AG09309 (cell line): ENCODE measurements around the gene PPP2R5D.

Experiments
- DNase-seq: peaks from one replicate; pipeline ENCODE4 v3.0.0-alpha.2; 2010; ENCODE audit warnings: low read depth
- H3K4me3 ChIP-seq: 2 replicates; pipeline ENCODE4 v1.5.1; 2011; ENCODE audit warnings: mild to moderate bottlenecking, low read depth, low read length, moderate library complexity; ENCODE audit not compliant: control insufficient read depth
- TF ChIP-seq, protein P1 (sequence below): IDR thresholded peaks from 2 replicates; pipeline ENCODE4 v1.5.1; 2011; ENCODE audit warnings: mild to moderate bottlenecking, low read depth, low read length, inconsistent platforms; ENCODE audit not compliant: insufficient read depth, control insufficient read depth; ENCODE audit errors: missing control alignments

Gene PPP2R5D

DNA sequence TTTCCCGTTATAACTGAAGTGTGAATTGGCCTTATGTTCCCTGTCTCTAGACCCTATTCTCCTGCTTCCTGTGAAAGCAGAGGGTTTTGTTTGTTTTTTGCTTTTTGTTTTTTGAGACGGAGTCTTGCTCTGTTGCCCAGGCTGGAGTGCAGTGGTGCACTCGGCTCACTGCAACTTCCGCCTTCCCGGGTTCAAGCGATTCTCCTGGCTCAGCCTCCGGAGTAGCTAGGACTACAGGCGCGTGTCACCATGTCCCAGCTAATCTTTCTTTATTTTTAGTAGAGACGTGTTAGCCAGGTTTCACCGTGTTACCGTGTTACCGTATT is 24.5 kb upstream of the PPP2R5D start:
- TF ChIP-seq, protein P1, sequence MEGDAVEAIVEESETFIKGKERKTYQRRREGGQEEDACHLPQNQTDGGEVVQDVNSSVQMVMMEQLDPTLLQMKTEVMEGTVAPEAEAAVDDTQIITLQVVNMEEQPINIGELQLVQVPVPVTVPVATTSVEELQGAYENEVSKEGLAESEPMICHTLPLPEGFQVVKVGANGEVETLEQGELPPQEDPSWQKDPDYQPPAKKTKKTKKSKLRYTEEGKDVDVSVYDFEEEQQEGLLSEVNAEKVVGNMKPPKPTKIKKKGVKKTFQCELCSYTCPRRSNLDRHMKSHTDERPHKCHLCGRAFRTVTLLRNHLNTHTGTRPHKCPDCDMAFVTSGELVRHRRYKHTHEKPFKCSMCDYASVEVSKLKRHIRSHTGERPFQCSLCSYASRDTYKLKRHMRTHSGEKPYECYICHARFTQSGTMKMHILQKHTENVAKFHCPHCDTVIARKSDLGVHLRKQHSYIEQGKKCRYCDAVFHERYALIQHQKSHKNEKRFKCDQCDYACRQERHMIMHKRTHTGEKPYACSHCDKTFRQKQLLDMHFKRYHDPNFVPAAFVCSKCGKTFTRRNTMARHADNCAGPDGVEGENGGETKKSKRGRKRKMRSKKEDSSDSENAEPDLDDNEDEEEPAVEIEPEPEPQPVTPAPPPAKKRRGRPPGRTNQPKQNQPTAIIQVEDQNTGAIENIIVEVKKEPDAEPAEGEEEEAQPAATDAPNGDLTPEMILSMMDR: no peak
- DNase-seq: no peak
- peak overlapping the region; percentile 41 for H3K4me3 ChIP-seq

DNA sequence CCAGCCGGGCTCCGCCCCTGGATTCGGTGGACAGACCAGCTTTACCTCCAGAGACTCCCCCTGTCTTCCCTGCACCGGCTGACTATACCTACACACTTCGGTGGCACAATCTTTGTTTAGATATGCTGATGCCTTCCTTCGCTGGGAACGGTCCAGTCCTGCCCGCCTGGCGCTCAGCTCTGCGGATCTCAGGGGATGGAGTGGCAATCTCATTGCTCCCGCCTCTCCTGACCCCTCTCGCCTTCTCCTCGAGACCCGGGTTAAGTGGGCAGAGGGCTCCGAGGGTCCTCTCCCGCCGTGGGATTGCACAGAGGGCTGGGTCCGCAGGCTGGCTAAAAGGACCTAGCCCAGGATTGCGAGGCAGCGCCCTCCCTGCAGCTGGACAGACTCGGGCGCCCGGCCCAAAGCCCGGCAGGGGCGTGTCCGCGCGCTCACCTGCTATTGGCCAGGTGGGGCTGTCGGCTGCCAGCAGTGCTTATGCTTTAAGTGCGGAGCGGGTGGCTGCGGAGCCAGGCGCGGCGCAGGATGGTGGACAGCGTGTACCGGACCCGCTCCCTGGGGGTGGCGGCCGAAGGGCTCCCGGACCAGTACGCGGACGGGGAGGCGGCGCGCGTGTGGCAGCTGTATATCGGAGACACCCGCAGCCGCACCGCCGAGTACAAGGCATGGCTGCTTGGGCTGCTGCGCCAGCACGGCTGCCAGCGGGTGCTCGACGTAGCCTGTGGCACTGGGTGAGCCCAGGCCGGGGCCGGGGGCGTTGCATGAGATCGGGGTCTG is 23.9 kb upstream of the PPP2R5D start, which contains the start of gene GNMT:
Gene GNMT (plus strand): TSS at position 512 of the 777 bp plus-strand sequence. CDS start 14 bp downstream, at position 526.
- peak within 1 kb of the TSS; percentile 41 for H3K4me3 ChIP-seq
- DNase-seq: no peak
- TF ChIP-seq, protein P1: no peak

DNA sequence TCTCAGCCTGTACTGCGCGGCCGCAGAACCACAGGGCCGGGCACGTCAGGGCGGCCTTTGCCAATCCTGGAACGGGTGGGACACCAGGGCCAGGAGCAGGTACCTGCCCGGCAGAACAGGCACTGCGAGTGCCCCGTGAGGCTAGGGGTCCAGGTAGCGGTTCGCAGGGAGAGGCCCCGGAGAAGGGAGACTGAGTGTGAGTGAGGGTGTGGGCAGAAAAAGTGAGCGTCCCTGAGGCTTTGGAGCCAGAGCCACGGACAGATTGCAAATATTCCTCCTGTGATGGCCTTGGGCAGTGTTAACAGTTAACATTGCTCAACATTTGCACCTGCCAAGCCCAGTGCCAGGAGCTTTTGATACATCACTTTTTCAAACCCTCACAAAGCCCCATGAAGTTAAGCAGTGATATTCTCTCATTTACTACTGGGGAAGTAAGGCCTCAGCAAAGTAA is 23.3 kb upstream of the PPP2R5D start:
- DNase-seq: no peak
- TF ChIP-seq, protein P1: no peak
- peak overlapping the region; percentile 41 for H3K4me3 ChIP-seq

DNA sequence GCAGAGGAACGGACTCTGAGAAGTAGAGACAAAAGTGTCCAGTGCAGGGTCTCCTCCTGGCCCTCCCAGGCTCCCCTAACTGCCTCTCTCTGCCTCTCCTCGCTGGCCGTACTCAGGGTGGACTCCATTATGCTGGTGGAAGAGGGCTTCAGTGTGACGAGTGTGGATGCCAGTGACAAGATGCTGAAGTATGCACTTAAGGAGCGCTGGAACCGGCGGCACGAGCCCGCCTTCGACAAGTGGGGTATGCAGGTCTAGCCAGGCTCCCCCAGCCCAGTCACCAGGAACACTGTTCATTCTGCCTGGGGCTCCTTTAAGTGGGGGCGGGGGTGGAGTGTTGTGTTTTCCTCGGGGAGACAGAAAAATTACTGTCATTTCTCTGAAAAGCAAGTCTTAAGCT is 22.3 kb upstream of the PPP2R5D start:
- H3K4me3 ChIP-seq: no peak overlapping the region
- TF ChIP-seq, protein P1: no peak
- no peak for DNase-seq

DNA sequence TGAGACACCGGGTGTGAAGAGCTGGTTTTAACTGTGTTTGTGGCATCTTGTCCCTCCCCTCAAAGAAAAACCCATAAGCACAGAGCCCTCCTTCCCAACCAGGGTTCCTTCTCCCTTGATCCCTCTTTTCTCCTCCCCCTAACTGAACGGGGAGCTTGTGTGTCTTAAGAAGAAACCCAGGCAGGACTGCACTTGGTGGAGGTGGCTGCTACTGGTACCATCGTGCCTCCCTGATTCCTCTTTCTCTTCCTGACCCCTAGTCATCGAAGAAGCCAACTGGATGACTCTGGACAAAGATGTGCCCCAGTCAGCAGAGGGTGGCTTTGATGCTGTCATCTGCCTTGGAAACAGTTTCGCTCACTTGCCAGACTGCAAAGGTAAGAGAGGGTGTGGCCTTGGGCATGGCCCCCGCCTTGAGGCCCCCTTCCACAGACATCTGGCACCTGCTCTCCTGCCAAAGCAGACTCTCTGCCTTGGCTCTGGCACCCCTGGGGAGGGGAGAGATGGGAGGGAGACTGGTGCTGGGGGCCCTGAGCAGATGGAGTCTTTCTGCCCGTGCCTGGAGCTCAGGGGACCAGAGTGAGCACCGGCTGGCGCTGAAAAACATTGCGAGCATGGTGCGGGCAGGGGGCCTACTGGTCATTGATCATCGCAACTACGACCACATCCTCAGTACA is 21.7 kb upstream of the PPP2R5D start:
- no peak for DNase-seq
- TF ChIP-seq, protein P1: no peak
- no peak overlapping the region for H3K4me3 ChIP-seq

DNA sequence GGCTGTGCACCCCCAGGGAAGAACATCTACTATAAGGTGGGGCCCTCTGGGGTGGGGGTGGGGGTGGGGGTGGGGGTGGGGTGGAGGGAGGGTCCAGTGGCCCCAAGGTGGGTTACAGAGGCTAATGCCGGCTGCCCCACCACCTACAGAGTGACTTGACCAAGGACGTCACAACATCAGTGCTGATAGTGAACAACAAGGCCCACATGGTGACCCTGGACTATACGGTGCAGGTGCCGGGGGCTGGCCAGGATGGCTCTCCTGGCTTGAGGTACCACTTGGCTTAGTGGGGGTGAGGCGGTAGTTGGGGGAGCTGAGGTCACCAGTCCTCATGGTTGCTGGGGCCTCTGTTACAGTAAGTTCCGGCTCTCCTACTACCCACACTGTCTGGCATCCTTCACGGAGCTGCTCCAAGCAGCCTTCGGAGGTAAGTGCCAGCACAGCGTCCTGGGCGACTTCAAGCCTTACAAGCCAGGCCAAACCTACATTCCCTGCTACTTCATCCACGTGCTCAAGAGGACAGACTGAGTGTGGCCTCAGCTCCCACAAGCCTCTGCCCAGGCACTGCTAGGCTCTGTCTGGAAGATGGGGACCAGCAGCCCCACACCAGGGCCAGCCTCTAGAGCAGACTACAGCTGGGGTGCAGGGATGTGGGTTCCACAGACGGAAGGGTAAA is 21.1 kb upstream of the PPP2R5D start:
- TF ChIP-seq, protein P1: no peak
- DNase-seq: no peak
- H3K4me3 ChIP-seq: no peak overlapping the region
